Liver (tissue), 3 donors: Measurements from ENCODE around the gene CYTH3.

Source experiments
- CTCF ChIP-seq: fragments of 150-350 bp; IDR thresholded peaks from 2 replicates; pipeline ENCODE4 v1.5.1; 2017; ENCODE audit warnings: improper control_type of control experiment, low read depth, low read length; ENCODE audit not compliant: missing input control
- JUND ChIP-seq, 2 donors: IDR thresholded peaks; 2 replicates each; pipeline ENCODE4 v1.6.1; 2016; ENCODE audit warnings: antibody characterized with exemption in 2 of 2
- MAX ChIP-seq: IDR thresholded peaks from 2 replicates; pipeline ENCODE4 v1.6.1; 2016; ENCODE audit warnings: antibody characterized with exemption
- TF ChIP-seq, protein P1 (sequence below): IDR thresholded peaks from 2 replicates; pipeline ENCODE4 v1.6.1; 2016; ENCODE audit warnings: antibody characterized with exemption, mild to moderate bottlenecking
- donor health status: healthy.
- donor health status: healthy.

DNA sequence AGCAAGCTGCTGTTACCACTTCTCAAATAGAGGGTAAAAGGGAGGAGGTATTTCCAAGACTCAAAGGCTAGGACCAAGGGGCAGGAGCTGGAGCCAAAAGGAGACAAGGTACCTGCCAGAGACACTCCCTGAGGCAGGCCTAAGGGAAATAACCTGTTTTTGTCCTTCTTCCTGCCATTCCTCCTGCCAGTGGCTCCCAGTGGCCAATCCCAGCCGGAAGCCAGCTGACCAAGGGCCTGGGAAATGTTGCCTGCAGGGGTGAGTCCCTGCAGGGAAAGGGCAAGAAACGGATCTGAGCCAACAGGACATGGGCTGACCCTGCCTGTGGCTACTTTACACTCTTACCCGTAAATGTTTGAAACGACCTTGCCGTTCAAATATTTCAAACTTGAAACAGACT, 3.5 kb downstream of the CYTH3 start:
- no peak for TF ChIP-seq CTCF
- TF ChIP-seq, protein P1, sequence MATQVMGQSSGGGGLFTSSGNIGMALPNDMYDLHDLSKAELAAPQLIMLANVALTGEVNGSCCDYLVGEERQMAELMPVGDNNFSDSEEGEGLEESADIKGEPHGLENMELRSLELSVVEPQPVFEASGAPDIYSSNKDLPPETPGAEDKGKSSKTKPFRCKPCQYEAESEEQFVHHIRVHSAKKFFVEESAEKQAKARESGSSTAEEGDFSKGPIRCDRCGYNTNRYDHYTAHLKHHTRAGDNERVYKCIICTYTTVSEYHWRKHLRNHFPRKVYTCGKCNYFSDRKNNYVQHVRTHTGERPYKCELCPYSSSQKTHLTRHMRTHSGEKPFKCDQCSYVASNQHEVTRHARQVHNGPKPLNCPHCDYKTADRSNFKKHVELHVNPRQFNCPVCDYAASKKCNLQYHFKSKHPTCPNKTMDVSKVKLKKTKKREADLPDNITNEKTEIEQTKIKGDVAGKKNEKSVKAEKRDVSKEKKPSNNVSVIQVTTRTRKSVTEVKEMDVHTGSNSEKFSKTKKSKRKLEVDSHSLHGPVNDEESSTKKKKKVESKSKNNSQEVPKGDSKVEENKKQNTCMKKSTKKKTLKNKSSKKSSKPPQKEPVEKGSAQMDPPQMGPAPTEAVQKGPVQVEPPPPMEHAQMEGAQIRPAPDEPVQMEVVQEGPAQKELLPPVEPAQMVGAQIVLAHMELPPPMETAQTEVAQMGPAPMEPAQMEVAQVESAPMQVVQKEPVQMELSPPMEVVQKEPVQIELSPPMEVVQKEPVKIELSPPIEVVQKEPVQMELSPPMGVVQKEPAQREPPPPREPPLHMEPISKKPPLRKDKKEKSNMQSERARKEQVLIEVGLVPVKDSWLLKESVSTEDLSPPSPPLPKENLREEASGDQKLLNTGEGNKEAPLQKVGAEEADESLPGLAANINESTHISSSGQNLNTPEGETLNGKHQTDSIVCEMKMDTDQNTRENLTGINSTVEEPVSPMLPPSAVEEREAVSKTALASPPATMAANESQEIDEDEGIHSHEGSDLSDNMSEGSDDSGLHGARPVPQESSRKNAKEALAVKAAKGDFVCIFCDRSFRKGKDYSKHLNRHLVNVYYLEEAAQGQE: no peak
- no peak for TF ChIP-seq MAX
- no peak for TF ChIP-seq JUND (IDR thresholded peaks at IDR 0.05)
